ENCODE measurements around the gene SCNN1G. TPM values are rescaled to one million over a fixed set of nuclear protein-coding genes. Genes with fewer than 3 reads are reported as not detected.

The SCNN1G gene
- total RNA-seq, 1 donor from 2014 or later = not detected

GRCh38 chr16:23149267-23149992 lies 33.1 kb upstream of the SCNN1G start, which contains the start of gene USP31:
TSS of gene USP31 (minus strand) at chr16:23149452. CDS start at chr16:23149270, 182 bp downstream.
- Histone ChIP-seq H3K4me2 (peak within 1 kb of the TSS; percentile 98), H4K20me1 (ENCODE audit: low read depth) (peaks cover 42% of the 10 kb centered on the region), H3F3A (ENCODE audit: low read depth) (peaks cover 11% of the 10 kb centered on the region), H2AFZ (replicated peaks) (peak within 1 kb of the TSS; percentile 87), H3K9me3 (ENCODE audit: low read depth) (no peaks in the 10 kb centered on the region), H3K36me3 (no peaks in the 10 kb centered on the region), H3K79me2 (ENCODE audit: low read depth) (peaks cover 43% of the 10 kb centered on the region), H3K27ac (no peak within 1 kb of the TSS), H3K4me1 (peaks cover 31% of the 10 kb centered on the region), H3K4me3 (peak within 1 kb of the TSS; percentile 88), H3K9ac (no peak within 1 kb of the TSS), H3K27me3 (peaks cover 23% of the 10 kb centered on the region)
- H3K9me3 Mint-ChIP-seq = no peaks in the 10 kb centered on the region
- TF ChIP-seq EZH2phosphoT487 (IDR thresholded peaks at IDR 0.05) (no peak), EZH2 (IDR thresholded peaks at IDR 0.05) (no peak), CTCF (IDR thresholded peaks at IDR 0.05) (no peak)
- no peak within 1 kb of the TSS for H3K27ac Mint-ChIP-seq
- no peaks in the 10 kb centered on the region for H3K36me3 Mint-ChIP-seq
- peaks cover 31% of the 10 kb centered on the region for H3K4me1 Mint-ChIP-seq
- peak within 1 kb of the TSS; percentile 99 for H3K4me3 Mint-ChIP-seq
- H3K27me3 Mint-ChIP-seq (ENCODE audit: insufficient read depth, low read depth) = peaks cover 12% of the 10 kb centered on the region
- DNase-seq (ENCODE audit: low spot score) = peak; percentile 98

GRCh38 chr16:23149993-23150364 lies 32.6 kb upstream of the SCNN1G start:
- Histone ChIP-seq H3K79me2 (ENCODE audit: low read depth) (peaks cover 37% of the 10 kb centered on the region), H3K27me3 (peaks cover 23% of the 10 kb centered on the region), H3K4me2 (peak overlapping the region; percentile 73), H3K9ac (no peak overlapping the region), H3K4me3 (peak overlapping the region; percentile 47), H4K20me1 (ENCODE audit: low read depth) (peaks cover 36% of the 10 kb centered on the region), H3F3A (ENCODE audit: low read depth) (peaks cover 11% of the 10 kb centered on the region), H3K36me3 (no peaks in the 10 kb centered on the region), H3K9me3 (ENCODE audit: low read depth) (no peaks in the 10 kb centered on the region), H3K4me1 (peaks cover 29% of the 10 kb centered on the region), H2AFZ (replicated peaks) (peak overlapping the region; percentile 87), H3K27ac (no peak overlapping the region)
- Mint-ChIP-seq H3K4me1 (peaks cover 29% of the 10 kb centered on the region), H3K36me3 (no peaks in the 10 kb centered on the region), H3K27me3 (ENCODE audit: insufficient read depth, low read depth) (peaks cover 12% of the 10 kb centered on the region), H3K27ac (no peak overlapping the region), H3K4me3 (peak overlapping the region; percentile 86), H3K9me3 (no peaks in the 10 kb centered on the region)
- TF ChIP-seq CTCF (IDR thresholded peaks at IDR 0.05) = no peak
- no peak for TF ChIP-seq EZH2 (IDR thresholded peaks at IDR 0.05)
- no peak for TF ChIP-seq EZH2phosphoT487 (IDR thresholded peaks at IDR 0.05)
- no peak for DNase-seq (ENCODE audit: low spot score)

- Histone ChIP-seq H3K4me1 (peaks cover 6% of the 10 kb centered on the region), H3K9me3 (ENCODE audit: low read depth) (no peaks in the 10 kb centered on the region), H4K20me1 (ENCODE audit: low read depth) (peaks cover 10% of the 10 kb centered on the region), H3K36me3 (no peaks in the 10 kb centered on the region), H3K27ac (no peak overlapping the region), H3F3A (ENCODE audit: low read depth) (peaks cover 2% of the 10 kb centered on the region), H3K9ac (no peak overlapping the region), H3K4me2 (no peak overlapping the region), H2AFZ (replicated peaks) (no peak overlapping the region), H3K27me3 (peaks cover 23% of the 10 kb centered on the region), H3K79me2 (ENCODE audit: low read depth) (peaks cover 11% of the 10 kb centered on the region), H3K4me3 (no peak overlapping the region)
- DNase-seq (ENCODE audit: low spot score) = no peak
- Mint-ChIP-seq H3K27me3 (ENCODE audit: insufficient read depth, low read depth) (peaks cover 16% of the 10 kb centered on the region), H3K4me3 (no peak overlapping the region), H3K36me3 (no peaks in the 10 kb centered on the region), H3K9me3 (no peaks in the 10 kb centered on the region), H3K4me1 (peaks cover 9% of the 10 kb centered on the region), H3K27ac (no peak overlapping the region)
- TF ChIP-seq CTCF (IDR thresholded peaks at IDR 0.05) (no peak), EZH2 (IDR thresholded peaks at IDR 0.05) (no peak), EZH2phosphoT487 (IDR thresholded peaks at IDR 0.05) (no peak)
Measured at GRCh38 chr16:23152386-23153178, 30.0 kb upstream of the SCNN1G start.

Data from neural progenitor cell (in vitro differentiated cells).